ENCODE data around the gene CIB4.

Gene CIB4

GRCh38 chr2:26534865-26535662 lies 106.1 kb downstream of the CIB4 start:
- in situ Hi-C loops (cut with MboI; ENCODE audit: low sequenced_read_pairs), result no loop called here

- in situ Hi-C loops (cut with MboI; ENCODE audit: low sequenced_read_pairs), result no loop called here
These were observed 106.9 kb downstream of the CIB4 start for GRCh38 chr2:26534098-26534864.

- in situ Hi-C loops (cut with MboI; ENCODE audit: low sequenced_read_pairs), result no loop called here
These were observed 107.5 kb downstream of the CIB4 start for GRCh38 chr2:26533661-26534060.

- in situ Hi-C loops (cut with MboI; ENCODE audit: low sequenced_read_pairs), result no loop called here
These were observed 108.6 kb downstream of the CIB4 start for GRCh38 chr2:26532301-26533250.

All from hTERT RPE-1 (cell line).